KOPT-K1 (cell line): Measurements from ENCODE around the gene PIWIL4.
"Not testable (repeated sequence)": the region's sequence is repeated elsewhere in the genome, so short reads cannot be mapped to it uniquely, and the experiment has no call there.

ENCODE experiments used
- H3K27ac ChIP-seq: fragments of 200-600 bp; sonication (generic); 2 replicates; pipeline ENCODE4 v1.5.1; 2016; ENCODE audit warnings: antibody characterized with exemption, mild to moderate bottlenecking, low read depth, low read length; ENCODE audit not compliant: poor library complexity, severe bottlenecking
- H3K36me3 ChIP-seq: fragments of 200-600 bp; sonication (generic); 2 replicates; pipeline ENCODE4 v1.5.1; 2017; ENCODE audit warnings: antibody characterized with exemption, mild to moderate bottlenecking, low read length, moderate library complexity; ENCODE audit not compliant: insufficient read depth
- H3K9me3 ChIP-seq: fragments of 200-600 bp; sonication (generic); 2 replicates; pipeline ENCODE4 v1.5.1; 2017; ENCODE audit warnings: antibody characterized with exemption, low read length, mild to moderate bottlenecking; ENCODE audit not compliant: insufficient read depth, poor library complexity, severe bottlenecking

The PIWIL4 gene

GRCh38 chr11:94563176-94563847, 3.9 kb upstream of the PIWIL4 start:
- no peaks in the 10 kb centered on the region for H3K36me3 ChIP-seq
- H3K9me3 ChIP-seq = no peaks in the 10 kb centered on the region
- H3K27ac ChIP-seq = no peak overlapping the region

GRCh38 chr11:94563848-94564467, 3.2 kb upstream of the PIWIL4 start:
- Histone ChIP-seq H3K9me3 (no peaks in the 10 kb centered on the region), H3K27ac (no peak overlapping the region), H3K36me3 (no peaks in the 10 kb centered on the region)

- Histone ChIP-seq H3K27ac (no peak overlapping the region), H3K36me3 (no peaks in the 10 kb centered on the region), H3K9me3 (no peaks in the 10 kb centered on the region)
Measured at GRCh38 chr11:94568200-94568599, 1.0 kb downstream of the PIWIL4 start.

GRCh38 chr11:94568717-94569116, 1.5 kb downstream of the PIWIL4 start:
- Histone ChIP-seq H3K27ac (no peak overlapping the region), H3K36me3 (no peaks in the 10 kb centered on the region), H3K9me3 (no peaks in the 10 kb centered on the region)

- H3K36me3 ChIP-seq, H3K9me3 ChIP-seq, H3K27ac ChIP-seq: not testable (repeated sequence)
Measured at GRCh38 chr11:94572975-94573374, 5.8 kb downstream of the PIWIL4 start.

GRCh38 chr11:94574193-94574961, 7.2 kb downstream of the PIWIL4 start:
- Histone ChIP-seq H3K9me3 (no peaks in the 10 kb centered on the region), H3K27ac (no peak overlapping the region), H3K36me3 (no peaks in the 10 kb centered on the region)

- Histone ChIP-seq H3K27ac (no peak overlapping the region), H3K9me3 (no peaks in the 10 kb centered on the region), H3K36me3 (no peaks in the 10 kb centered on the region)
Measured at GRCh38 chr11:94576306-94576705, 9.1 kb downstream of the PIWIL4 start.

- no peak overlapping the region for H3K27ac ChIP-seq
- no peaks in the 10 kb centered on the region for H3K9me3 ChIP-seq
- H3K36me3 ChIP-seq = no peaks in the 10 kb centered on the region
Measured at GRCh38 chr11:94577841-94578240, 10.7 kb downstream of the PIWIL4 start.

- Histone ChIP-seq H3K27ac (no peak overlapping the region), H3K9me3 (no peaks in the 10 kb centered on the region), H3K36me3 (no peaks in the 10 kb centered on the region)
Measured at GRCh38 chr11:94581926-94582325, 14.8 kb downstream of the PIWIL4 start.

- no peaks in the 10 kb centered on the region for H3K9me3 ChIP-seq
- no peak overlapping the region for H3K27ac ChIP-seq
- H3K36me3 ChIP-seq = no peaks in the 10 kb centered on the region
Measured at GRCh38 chr11:94583213-94583865, 16.2 kb downstream of the PIWIL4 start.

- Histone ChIP-seq H3K27ac (no peak overlapping the region), H3K9me3 (no peaks in the 10 kb centered on the region), H3K36me3 (no peaks in the 10 kb centered on the region)
Measured at GRCh38 chr11:94583866-94584500, 16.8 kb downstream of the PIWIL4 start.

- H3K27ac ChIP-seq = no peak overlapping the region
- H3K36me3 ChIP-seq = no peaks in the 10 kb centered on the region
- no peaks in the 10 kb centered on the region for H3K9me3 ChIP-seq
Measured at GRCh38 chr11:94584978-94585377, 17.8 kb downstream of the PIWIL4 start.

GRCh38 chr11:94585399-94585798, 18.2 kb downstream of the PIWIL4 start:
- Histone ChIP-seq H3K36me3 (no peaks in the 10 kb centered on the region), H3K27ac (no peak overlapping the region), H3K9me3 (no peaks in the 10 kb centered on the region)

GRCh38 chr11:94586546-94586945, 19.4 kb downstream of the PIWIL4 start:
- Histone ChIP-seq H3K36me3 (no peaks in the 10 kb centered on the region), H3K9me3 (no peaks in the 10 kb centered on the region), H3K27ac (no peak overlapping the region)

GRCh38 chr11:94586978-94587377, 19.8 kb downstream of the PIWIL4 start:
- Histone ChIP-seq H3K27ac (no peak overlapping the region), H3K36me3 (no peaks in the 10 kb centered on the region), H3K9me3 (no peaks in the 10 kb centered on the region)
